Stimulated activated CD8-positive, alpha-beta memory T cell treated with anti-CD3 and anti-CD28 coated beads, Interleukin-15, amount 100 ng/mL, for 48 hours (primary cell): ENCODE results near the gene ANAPC10.

Experiments
- DNase-seq, 2 donors: peaks; one replicate each; pipeline ENCODE4 v3.0.0-alpha.2; 2020; ENCODE audit warnings: low read depth in 2 of 2

ANAPC10 gene

GRCh38 chr4:145071560-145071959 is 26.4 kb downstream of the ANAPC10 start:
- no peak for DNase-seq

- no peak for DNase-seq
Measured at GRCh38 chr4:145069361-145069760, 28.6 kb downstream of the ANAPC10 start.

- DNase-seq: no peak
Measured at GRCh38 chr4:145066063-145066501, 31.9 kb downstream of the ANAPC10 start.

- DNase-seq: no peak
Measured at GRCh38 chr4:145061318-145061920, 36.6 kb downstream of the ANAPC10 start.

GRCh38 chr4:145058256-145058655 is 39.7 kb downstream of the ANAPC10 start:
- no peak for DNase-seq

- DNase-seq: no peak
Measured at GRCh38 chr4:145056325-145057130, 41.5 kb downstream of the ANAPC10 start.

GRCh38 chr4:145055533-145056257 is 42.3 kb downstream of the ANAPC10 start:
- no peak for DNase-seq

- DNase-seq: no peak
Measured at GRCh38 chr4:145049241-145049640, 48.8 kb downstream of the ANAPC10 start.

- DNase-seq: no peak
Measured at GRCh38 chr4:145048817-145049216, 49.2 kb downstream of the ANAPC10 start.

- no peak for DNase-seq
Measured at GRCh38 chr4:145047151-145047550, 50.8 kb downstream of the ANAPC10 start.

- DNase-seq: no peak
Measured at GRCh38 chr4:145045180-145045579, 52.8 kb downstream of the ANAPC10 start.

GRCh38 chr4:145044341-145044740 is 53.7 kb downstream of the ANAPC10 start:
- DNase-seq: no peak

- no peak for DNase-seq
Measured at GRCh38 chr4:145043306-145043705, 54.7 kb downstream of the ANAPC10 start.

GRCh38 chr4:145042601-145043285 is 55.3 kb downstream of the ANAPC10 start:
- no peak for DNase-seq

- no peak for DNase-seq
Measured at GRCh38 chr4:145041378-145041777, 56.6 kb downstream of the ANAPC10 start.

- no peak for DNase-seq
Measured at GRCh38 chr4:145035494-145036136, 62.4 kb downstream of the ANAPC10 start.

- DNase-seq: no peak
Measured at GRCh38 chr4:145034727-145035211, 63.2 kb downstream of the ANAPC10 start.

- DNase-seq: no peak
Measured at GRCh38 chr4:145019346-145019745, 78.7 kb downstream of the ANAPC10 start.

GRCh38 chr4:145014365-145014764 is 83.6 kb downstream of the ANAPC10 start:
- no peak for DNase-seq

GRCh38 chr4:145012841-145013240 is 85.2 kb downstream of the ANAPC10 start:
- DNase-seq: no peak

- DNase-seq: no peak
Measured at GRCh38 chr4:145011636-145012035, 86.4 kb downstream of the ANAPC10 start.
